ENCODE results near the gene COL7A1.
"Not testable (repeated sequence)": the region's sequence is repeated elsewhere in the genome, so short reads cannot be mapped to it uniquely, and the experiment has no call there.

COL7A1 gene

DNA sequence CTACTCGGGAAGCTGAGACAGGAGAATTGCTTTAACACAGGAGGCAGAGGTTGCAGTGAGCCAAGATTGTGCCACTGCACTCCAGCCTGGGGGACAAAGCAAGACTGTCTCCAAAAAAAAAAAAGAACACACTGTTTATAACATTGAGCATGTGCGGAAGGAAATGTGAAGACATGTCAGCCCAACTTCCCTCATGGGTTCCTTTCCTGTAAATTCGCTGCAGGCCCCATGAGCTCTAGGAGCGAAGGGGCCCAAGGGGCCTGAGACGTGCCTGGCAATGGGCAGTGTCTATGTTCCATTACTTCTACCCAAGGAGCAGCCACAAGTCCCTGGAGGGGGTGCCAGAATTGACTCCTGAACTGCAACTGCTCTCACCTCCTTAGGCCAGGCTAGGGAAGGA, 41.8 kb downstream of the COL7A1 start:
- Mint-ChIP-seq H3K36me3 (peaks cover 97% of the 10 kb centered on the region), H3K4me1 (peaks cover 44% of the 10 kb centered on the region), H3K27ac (no peak overlapping the region), H3K4me3 (no peak overlapping the region), H3K9me3 (no peaks in the 10 kb centered on the region)
- no peak for DNase-seq (ENCODE audit: low spot score in 2 of 2)
- ATAC-seq: no peak

DNA sequence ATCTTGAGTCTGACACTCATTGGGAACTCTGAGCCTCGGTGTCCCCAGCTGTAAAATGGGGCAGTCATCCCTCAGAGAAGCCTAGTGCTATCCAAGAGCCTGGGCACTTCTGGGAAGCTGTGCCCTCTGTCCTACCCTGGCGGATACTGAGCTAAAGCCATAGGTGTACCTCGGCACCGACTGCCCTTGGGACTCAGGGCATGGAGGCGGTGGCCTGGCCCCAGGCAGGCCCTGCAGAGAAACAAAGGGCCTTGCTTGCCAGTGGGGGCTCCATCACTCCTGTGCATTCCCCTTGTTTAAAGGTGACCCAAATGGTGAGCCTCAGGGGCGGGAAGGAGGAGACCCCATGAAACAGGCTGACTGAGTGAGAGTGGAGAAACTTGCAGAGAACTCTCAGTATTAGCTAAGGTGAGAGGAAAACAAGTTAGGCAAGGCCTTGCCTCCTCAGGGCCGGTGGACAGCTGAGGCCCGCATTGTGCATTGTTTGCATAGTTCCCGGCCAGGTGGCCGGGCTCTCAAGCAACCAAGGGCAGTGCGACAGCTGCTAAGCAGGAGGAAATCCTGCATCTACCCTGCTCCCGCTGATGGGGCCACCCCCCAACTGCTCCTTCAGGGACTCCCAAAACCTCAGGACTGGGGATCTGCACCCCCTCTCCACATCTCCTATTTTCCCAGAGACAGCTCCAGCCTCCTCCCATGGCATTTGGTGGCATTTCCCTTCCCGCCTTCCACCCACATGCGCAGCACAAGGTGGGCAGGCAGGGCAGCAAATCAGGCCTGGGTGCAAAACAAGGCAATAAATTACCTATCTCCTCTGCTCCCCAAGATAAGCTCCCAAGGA, 42.8 kb downstream of the COL7A1 start:
- DNase-seq (ENCODE audit: low spot score in 2 of 2) (no peak), ATAC-seq (no peak)
- no peak overlapping the region for H3K27ac Mint-ChIP-seq
- H3K4me1 Mint-ChIP-seq: peaks cover 38% of the 10 kb centered on the region
- H3K36me3 Mint-ChIP-seq: peaks cover 99% of the 10 kb centered on the region
- H3K9me3 Mint-ChIP-seq: no peaks in the 10 kb centered on the region
- no peak overlapping the region for H3K4me3 Mint-ChIP-seq

DNA sequence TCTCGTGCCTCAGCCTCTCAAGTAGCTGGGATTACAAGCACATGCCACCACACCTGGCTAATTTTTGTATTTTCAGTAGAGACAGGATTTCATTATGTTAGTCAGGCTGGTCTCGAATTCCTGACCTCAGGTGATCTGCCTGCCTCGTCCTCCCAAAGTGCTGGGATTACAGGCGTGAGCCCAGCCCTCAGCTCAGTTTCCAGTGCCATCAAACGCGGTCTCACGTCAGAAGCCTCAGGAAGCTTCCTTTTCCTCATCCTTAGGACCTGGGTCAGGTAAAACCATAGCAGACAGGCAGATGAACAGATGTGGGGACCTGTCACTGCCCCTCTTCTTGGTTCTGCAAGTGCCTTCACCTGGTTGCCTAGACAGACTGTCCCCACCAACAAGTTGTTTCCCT, 43.5 kb downstream of the COL7A1 start:
- H3K9me3 Mint-ChIP-seq; DNase-seq (ENCODE audit: low spot score in 2 of 2); ATAC-seq; H3K27ac Mint-ChIP-seq; H3K4me3 Mint-ChIP-seq: not testable (repeated sequence)
- H3K4me1 Mint-ChIP-seq: peaks cover 34% of the 10 kb centered on the region
- H3K36me3 Mint-ChIP-seq: peaks cover 99% of the 10 kb centered on the region

DNA sequence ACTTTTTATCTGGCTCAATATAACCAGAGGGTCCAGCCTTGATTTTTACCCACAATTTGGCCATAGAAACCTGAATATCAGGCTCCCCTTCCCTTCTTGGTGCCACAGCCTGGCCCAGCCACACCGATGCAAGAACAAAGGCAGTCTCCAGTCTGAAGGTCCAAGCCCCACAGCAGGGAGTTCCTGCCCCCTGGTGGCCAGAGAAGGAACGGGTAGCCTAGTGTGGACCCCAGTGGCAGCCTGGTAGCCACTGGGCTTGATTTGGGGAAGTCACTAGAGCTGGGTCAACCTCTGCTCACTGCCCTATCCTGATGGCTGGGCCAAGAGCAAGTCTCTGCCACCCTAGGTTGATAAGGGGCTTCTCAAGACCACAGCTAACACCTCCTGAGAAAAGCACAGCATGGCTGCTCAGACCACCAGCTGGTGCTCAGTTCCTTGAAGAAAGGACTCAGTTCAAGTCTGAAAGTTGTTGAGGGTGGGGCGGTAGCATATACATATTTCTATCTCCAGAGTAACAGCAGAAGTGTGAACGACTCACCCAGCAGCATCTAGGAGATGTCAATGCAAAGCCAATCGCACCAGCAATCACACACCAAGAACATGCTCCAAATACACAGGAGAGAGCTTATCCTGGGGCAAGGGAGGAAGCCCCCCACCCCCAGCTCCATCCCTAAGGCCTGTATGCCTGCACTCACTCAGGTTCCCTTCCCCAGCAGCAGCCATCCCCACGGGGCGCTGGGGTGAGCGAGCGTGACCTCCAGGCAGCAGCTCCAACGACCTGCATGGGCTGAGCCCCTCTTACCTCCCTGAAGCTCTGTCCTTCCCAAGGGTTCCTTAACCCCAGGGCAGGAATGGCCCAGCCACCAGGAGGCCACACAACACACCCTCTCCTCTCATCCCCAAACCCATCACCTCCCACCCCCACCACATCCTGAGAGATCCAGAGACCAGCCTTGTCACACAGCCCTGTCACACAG, 46.1 kb downstream of the COL7A1 start:
- DNase-seq (ENCODE audit: low spot score in 2 of 2) (peak; percentile 70 to 92), ATAC-seq (peak; percentile 83)
- Mint-ChIP-seq H3K36me3 (peaks cover 100% of the 10 kb centered on the region), H3K4me3 (no peak overlapping the region), H3K4me1 (peaks cover 12% of the 10 kb centered on the region), H3K9me3 (no peaks in the 10 kb centered on the region), H3K27ac (no peak overlapping the region)

DNA sequence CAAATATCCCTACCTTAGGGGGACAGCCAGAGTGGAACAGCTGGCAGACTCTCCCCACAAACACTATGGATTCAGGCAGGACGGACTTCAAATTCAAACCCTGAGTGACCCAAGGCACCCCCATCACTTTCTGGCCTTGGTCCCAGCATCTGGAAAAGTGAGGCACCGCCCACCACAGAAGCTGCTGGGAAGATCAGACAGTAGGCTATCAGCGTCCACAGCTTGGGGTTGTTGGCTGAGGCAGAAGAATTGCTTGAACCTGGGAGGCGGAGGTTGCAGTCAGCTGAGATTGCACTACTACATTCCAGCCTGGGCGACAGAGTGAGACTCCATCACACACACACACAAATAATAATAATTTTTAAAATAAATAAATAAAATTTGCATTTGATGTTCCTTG, 47.0 kb downstream of the COL7A1 start:
- Mint-ChIP-seq H3K9me3 (no peaks in the 10 kb centered on the region), H3K4me3 (no peak overlapping the region), H3K4me1 (peaks cover 7% of the 10 kb centered on the region), H3K27ac (no peak overlapping the region), H3K36me3 (peaks cover 100% of the 10 kb centered on the region)
- DNase-seq (ENCODE audit: low spot score in 2 of 2) (no peak), ATAC-seq (no peak)

DNA sequence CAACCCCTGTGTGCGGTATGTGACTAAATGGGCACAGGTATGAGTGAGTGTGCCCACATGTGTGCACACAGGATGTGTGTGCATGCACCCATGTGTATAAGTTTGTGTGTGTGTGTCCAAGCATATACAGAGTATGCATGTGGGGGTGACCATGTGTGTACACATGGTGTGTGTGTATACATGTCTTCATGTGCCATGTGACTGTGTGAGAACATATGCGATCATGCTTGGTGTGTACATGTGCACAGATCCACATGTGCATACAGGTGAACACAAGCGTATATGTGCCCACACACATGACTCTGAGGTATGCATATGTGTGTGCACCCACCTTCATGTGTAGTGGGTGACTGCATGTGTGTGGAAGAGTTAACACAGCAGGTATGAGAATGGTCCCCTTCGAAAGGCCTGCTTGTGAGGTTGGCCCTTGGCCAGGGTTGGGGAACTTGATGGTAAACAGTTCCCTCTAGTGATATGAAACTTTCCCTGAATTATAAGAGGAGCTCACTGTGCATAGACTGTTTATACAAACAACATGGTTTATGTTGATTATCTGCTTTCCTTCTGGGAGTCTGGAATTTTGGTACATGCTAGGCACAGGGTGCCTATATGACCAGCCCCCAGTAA, 48.8 kb downstream of the COL7A1 start:
- Mint-ChIP-seq H3K27ac (no peak overlapping the region), H3K36me3 (peaks cover 100% of the 10 kb centered on the region), H3K4me3 (no peak overlapping the region), H3K9me3 (no peaks in the 10 kb centered on the region), H3K4me1 (peaks cover 7% of the 10 kb centered on the region)
- ATAC-seq (no peak), DNase-seq (ENCODE audit: low spot score in 2 of 2) (no peak)

DNA sequence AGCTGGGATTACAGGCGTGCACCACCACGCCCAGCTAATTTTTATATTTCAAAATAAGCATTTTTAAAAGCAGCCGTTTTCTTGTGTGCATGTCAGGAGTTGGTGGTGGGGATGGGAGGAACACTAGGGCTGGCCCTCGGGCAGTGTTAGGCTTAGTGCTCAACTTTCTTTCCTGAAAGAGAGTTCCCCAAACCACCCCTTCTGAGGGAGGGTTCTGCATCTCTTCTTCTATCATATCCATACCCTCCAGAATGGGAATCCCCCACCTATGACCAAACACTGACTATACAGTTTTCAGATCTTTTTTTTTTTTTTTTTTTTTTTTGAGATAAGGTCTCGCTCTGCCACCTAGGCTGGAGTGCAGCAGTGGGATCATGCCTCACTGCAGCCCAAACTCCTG, 51.0 kb downstream of the COL7A1 start:
- Mint-ChIP-seq H3K4me1 (no peaks in the 10 kb centered on the region), H3K4me3 (no peak overlapping the region), H3K9me3 (no peaks in the 10 kb centered on the region), H3K27ac (no peak overlapping the region), H3K36me3 (peaks cover 100% of the 10 kb centered on the region)
- DNase-seq (ENCODE audit: low spot score in 2 of 2): no peak
- no peak for ATAC-seq

DNA sequence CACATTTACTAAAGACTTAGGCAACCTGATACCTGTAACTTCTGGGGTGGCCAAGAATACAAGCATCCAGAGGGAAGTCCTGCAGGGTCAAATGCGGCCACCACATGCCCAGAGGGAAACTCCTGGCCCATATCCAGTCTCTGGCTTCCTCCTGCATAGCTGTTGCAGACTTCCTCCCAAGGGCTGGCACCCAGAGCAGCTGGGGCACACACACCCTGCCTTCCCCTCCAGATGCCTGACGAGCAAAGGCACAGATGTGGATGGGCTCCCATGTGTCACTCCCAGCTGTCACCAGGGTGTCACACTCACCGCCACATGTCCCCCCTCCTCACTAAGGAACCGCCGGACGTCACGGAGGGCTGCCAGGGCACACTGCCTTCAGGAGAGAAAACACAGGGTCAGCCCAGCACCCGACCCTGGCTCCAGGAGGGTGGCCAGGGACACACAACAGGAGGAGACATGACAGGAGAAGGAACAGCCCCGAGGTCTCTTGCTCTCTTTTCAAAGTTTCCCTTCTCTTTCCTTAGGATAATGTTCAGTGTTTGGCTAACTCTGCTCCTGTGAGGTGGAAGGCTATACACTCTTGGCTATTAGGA, 51.8 kb downstream of the COL7A1 start:
- peak overlapping the region; percentile 14 for H3K27ac Mint-ChIP-seq

DNA sequence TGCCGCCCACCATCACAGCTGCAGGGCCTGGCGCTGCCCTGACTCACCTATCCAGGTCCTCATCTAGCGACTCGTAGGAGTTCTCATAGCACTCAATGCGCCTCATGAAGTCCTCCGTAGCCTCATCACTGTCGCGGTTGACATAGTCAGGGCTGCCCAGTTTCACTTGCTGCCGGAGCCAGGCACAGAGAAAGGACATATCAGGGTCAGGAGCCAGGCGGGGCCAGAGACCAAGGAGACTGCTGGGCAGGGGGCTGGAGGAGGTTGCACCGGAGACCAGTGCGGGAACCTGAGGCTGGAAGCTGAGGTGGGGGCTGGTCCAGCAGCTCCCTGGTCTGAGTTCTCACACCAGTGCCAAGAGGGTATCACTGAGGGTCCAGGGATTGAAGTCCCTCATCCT, 56.7 kb downstream of the COL7A1 start:
- DNase-seq (ENCODE audit: low spot score in 2 of 2): no peak
- H3K9me3 Mint-ChIP-seq: no peaks in the 10 kb centered on the region
- H3K4me1 Mint-ChIP-seq: no peaks in the 10 kb centered on the region
- no peak overlapping the region for H3K4me3 Mint-ChIP-seq
- peaks cover 100% of the 10 kb centered on the region for H3K36me3 Mint-ChIP-seq
- ATAC-seq: no peak
- H3K27ac Mint-ChIP-seq: peak overlapping the region; percentile 32

More for the DNA sequence above, 51.8 kb downstream of the COL7A1 start:
- no peak overlapping the region for H3K4me3 Mint-ChIP-seq
- H3K4me1 Mint-ChIP-seq: no peaks in the 10 kb centered on the region
- peaks cover 100% of the 10 kb centered on the region for H3K36me3 Mint-ChIP-seq
- no peak for DNase-seq (ENCODE audit: low spot score in 2 of 2)
- peak; percentile 25 for ATAC-seq
- H3K9me3 Mint-ChIP-seq: no peaks in the 10 kb centered on the region

DNA sequence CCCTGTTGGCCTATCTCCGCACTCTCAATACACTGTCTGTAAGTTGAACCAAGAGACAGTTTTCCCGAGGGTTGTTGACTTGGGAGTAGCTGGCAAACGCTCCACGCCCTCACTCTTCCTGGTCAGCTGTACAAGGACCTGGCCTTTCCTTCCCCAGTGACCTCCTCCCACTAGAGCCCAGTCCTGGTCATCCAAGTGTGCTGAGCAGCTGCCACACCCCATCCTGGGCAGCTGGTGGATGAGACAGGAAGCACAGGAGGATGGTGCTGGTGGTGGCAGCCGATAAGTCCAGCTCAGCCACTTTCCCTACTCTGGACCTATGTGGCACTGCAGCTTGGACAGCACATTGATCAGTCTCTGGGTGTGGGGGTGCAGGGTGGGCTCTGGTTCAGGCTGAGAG, 58.3 kb downstream of the COL7A1 start:
- peaks cover 100% of the 10 kb centered on the region for H3K36me3 Mint-ChIP-seq
- H3K9me3 Mint-ChIP-seq: no peaks in the 10 kb centered on the region
- no peaks in the 10 kb centered on the region for H3K4me1 Mint-ChIP-seq
- DNase-seq (ENCODE audit: low spot score in 2 of 2): no peak
- no peak for ATAC-seq
- no peak overlapping the region for H3K27ac Mint-ChIP-seq
- H3K4me3 Mint-ChIP-seq: no peak overlapping the region

DNA sequence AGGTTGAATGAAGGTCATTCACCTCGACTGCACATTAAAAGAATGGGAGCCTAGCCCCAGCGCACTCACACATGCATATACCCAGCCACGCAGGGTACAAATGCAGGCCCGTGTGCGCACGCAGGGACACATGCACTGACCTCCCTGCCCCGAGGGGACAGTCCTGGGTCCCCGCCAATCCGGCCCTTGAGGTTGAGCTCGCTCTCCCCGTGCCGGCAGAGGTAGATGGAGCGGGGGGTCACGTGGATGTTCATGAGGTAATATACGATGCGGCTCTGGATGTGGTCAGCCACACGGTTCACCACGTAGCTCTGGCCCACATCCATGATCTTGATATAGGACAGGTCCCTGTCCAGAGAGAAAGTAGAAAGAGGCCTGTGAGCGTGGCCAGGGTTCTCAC, 59.0 kb downstream of the COL7A1 start:
- peak overlapping the region; percentile 5 for H3K27ac Mint-ChIP-seq
- no peak for DNase-seq (ENCODE audit: low spot score in 2 of 2)
- no peak overlapping the region for H3K4me3 Mint-ChIP-seq
- peak; percentile 17 for ATAC-seq
- H3K9me3 Mint-ChIP-seq: no peaks in the 10 kb centered on the region
- no peaks in the 10 kb centered on the region for H3K4me1 Mint-ChIP-seq
- H3K36me3 Mint-ChIP-seq: peaks cover 100% of the 10 kb centered on the region

DNA sequence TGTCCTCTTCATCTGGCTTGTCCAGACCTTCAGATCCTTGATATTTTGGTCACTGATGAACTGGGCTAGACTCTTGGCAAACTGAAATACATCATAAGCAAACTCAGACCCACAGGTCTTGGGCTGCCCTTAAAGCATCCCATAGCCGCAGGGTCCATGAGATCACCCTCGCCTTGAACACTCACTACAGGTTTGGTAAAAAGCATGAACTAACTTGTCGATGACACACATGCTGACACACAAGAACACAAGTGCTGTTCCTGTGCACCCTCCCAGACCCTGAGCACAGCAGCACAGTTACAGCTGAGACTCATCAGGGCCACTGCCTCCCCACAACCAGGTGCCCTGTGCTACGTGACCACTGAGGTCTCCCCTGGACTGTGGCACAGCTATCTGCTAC, 59.6 kb downstream of the COL7A1 start:
- no peak overlapping the region for H3K4me3 Mint-ChIP-seq
- ATAC-seq (peak; percentile 37), DNase-seq (ENCODE audit: low spot score in 2 of 2) (no peak)
- H3K9me3 Mint-ChIP-seq: no peaks in the 10 kb centered on the region
- H3K27ac Mint-ChIP-seq: no peak overlapping the region
- H3K4me1 Mint-ChIP-seq: no peaks in the 10 kb centered on the region
- H3K36me3 Mint-ChIP-seq: peaks cover 100% of the 10 kb centered on the region

DNA sequence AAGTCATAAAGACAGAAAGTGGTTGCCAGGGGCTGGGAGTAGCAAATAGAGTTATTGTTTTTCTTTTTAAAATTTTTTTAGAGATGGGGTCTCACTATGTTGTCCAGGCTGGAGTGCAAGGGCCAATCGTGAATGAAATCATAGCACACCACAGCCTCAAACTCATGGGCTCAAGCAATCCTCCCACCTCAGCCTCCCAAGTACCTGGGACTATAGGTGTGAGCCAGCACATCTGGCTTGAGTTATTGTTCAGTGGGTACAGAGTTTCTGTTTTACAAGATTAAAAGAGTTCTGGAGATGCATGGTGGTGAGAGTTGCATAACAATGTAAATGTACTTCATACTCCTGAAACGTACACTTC, 62.2 kb downstream of the COL7A1 start:
- H3K36me3 Mint-ChIP-seq: peaks cover 100% of the 10 kb centered on the region
- no peaks in the 10 kb centered on the region for H3K4me1 Mint-ChIP-seq
- ATAC-seq (no peak), DNase-seq (ENCODE audit: low spot score in 2 of 2) (no peak)
- H3K4me3 Mint-ChIP-seq: no peak overlapping the region
- no peak overlapping the region for H3K27ac Mint-ChIP-seq
- no peaks in the 10 kb centered on the region for H3K9me3 Mint-ChIP-seq

DNA sequence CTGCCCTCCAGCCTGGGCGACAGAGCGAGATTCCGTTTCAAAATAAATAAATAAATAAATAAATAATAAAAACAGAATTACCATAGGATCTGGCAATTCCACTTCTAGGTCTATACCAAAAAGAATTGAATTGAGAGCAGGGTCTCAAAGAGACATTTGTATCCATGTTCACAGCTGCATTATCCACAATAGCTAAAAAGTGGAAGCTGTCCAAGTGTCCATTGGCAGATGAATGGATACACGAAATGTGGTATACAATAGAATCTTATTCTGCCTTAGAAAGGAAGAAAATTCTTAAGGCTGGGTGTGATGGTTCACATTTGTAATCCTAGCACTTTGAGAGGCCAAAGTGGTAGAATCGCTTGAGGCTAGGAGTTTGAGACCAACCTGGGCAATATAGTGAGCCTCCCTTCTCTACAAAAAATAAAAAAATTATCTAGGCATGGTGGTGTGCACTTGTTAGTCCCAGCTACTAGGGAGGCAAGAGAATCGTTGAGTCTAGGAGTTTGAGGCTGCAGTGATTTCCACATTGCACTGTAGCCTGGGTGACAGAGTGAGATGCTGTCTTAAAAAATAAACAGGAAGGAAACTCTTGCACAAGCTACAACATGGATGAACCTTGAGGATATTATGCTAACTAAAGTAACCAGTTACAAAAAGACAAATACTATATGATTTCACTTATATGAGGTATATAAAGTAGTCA, 62.7 kb downstream of the COL7A1 start:
- DNase-seq (ENCODE audit: low spot score in 2 of 2): no peak
- H3K36me3 Mint-ChIP-seq: peaks cover 100% of the 10 kb centered on the region
- H3K27ac Mint-ChIP-seq: no peak overlapping the region
- ATAC-seq: no peak
- H3K9me3 Mint-ChIP-seq: no peaks in the 10 kb centered on the region
- no peaks in the 10 kb centered on the region for H3K4me1 Mint-ChIP-seq
- H3K4me3 Mint-ChIP-seq: no peak overlapping the region

Measured in stimulated activated effector memory CD8-positive, alpha-beta T cell treated with anti-CD3 and anti-CD28 coated beads, Interleukin-12 subunit alpha, Interleukin-12 subunit beta, amount 100 ng/mL, for 72 hours (primary cell).